Liver (tissue), 9 donors: Measurements from ENCODE around the gene TMEM212. TPM values are rescaled to one million over a fixed set of nuclear protein-coding genes. Genes with fewer than 3 reads are reported as not detected.

Experiments used
- DNase-seq: peaks from one replicate; pipeline ENCODE4 v3.0.0-alpha.2; 2017; ENCODE audit warnings: low spot score
- H3K27ac ChIP-seq, 2 donors: one replicate each; pipeline ENCODE4 v1.7.0; 2013; ENCODE audit warnings: inconsistent platforms in 2 of 2, low read length in 2 of 2, control low read depth in 1 of 2, low read depth in 1 of 2, mild to moderate bottlenecking in 1 of 2
- H3K27me3 ChIP-seq, 4 donors: one replicate each; pipeline versions ENCODE4 v1.6.1 to v1.7.0; 2013; ENCODE audit warnings: low read length in 3 of 4, inconsistent platforms in 1 of 4, mild to moderate bottlenecking in 1 of 4, moderate library complexity in 1 of 4; ENCODE audit not compliant: control insufficient read depth in 4 of 4, insufficient read depth in 4 of 4
- H3K36me3 ChIP-seq, 4 donors: one replicate each; pipeline versions ENCODE4 v1.6.1 to v1.7.0; 2013; ENCODE audit warnings: low read length in 3 of 4, mild to moderate bottlenecking in 3 of 4, low read depth in 1 of 4, moderate library complexity in 1 of 4; ENCODE audit not compliant: control insufficient read depth in 4 of 4, insufficient read depth in 3 of 4
- H3K4me1 ChIP-seq, 4 donors: one replicate each; pipeline versions ENCODE4 v1.6.1 to v1.7.0; 2013; ENCODE audit warnings: low read length in 3 of 4, mild to moderate bottlenecking in 3 of 4, moderate library complexity in 1 of 4; ENCODE audit not compliant: control insufficient read depth in 4 of 4, insufficient read depth in 4 of 4
- H3K4me3 ChIP-seq, 3 donors: one replicate each; pipeline versions ENCODE4 v1.6.1 to v1.7.0; 2013; ENCODE audit warnings: low read length in 3 of 3, control low read depth in 1 of 3, low read depth in 1 of 3, mild to moderate bottlenecking in 1 of 3
- H3K9ac ChIP-seq, 2 donors: one replicate each; pipeline ENCODE4 v1.7.0; 2013; ENCODE audit warnings: low read length in 2 of 2, mild to moderate bottlenecking in 2 of 2, moderate library complexity in 2 of 2, control low read depth in 1 of 2, low read depth in 1 of 2
- H3K9me3 ChIP-seq, 4 donors: one replicate each; pipeline versions ENCODE4 v1.6.1 to v1.7.0; 2013; ENCODE audit warnings: low read length in 3 of 4; ENCODE audit not compliant: control insufficient read depth in 4 of 4
- EGR1 ChIP-seq, 2 donors: IDR thresholded peaks; 2 replicates each; pipeline ENCODE4 v1.6.1; 2016 to 2018; ENCODE audit warnings: antibody characterized with exemption in 2 of 2, low read depth in 2 of 2
- FOXA1 ChIP-seq: IDR thresholded peaks from 2 replicates; pipeline ENCODE4 v1.6.1; 2016; ENCODE audit warnings: antibody characterized with exemption
- FOXA2 ChIP-seq: IDR thresholded peaks from 2 replicates; pipeline ENCODE4 v1.6.1; 2016; ENCODE audit warnings: antibody characterized with exemption
- GABPA ChIP-seq, 2 donors: IDR thresholded peaks in 1 of 2; conservative IDR thresholded peaks in 1 of 2; 2 replicates each; pipeline ENCODE4 v1.6.1; 2016; ENCODE audit warnings: antibody characterized with exemption in 2 of 2, mild to moderate bottlenecking in 1 of 2, moderate library complexity in 1 of 2
- HNF4A ChIP-seq, 2 donors: conservative IDR thresholded peaks; 2 replicates each; pipeline ENCODE4 v1.6.1; 2016; ENCODE audit warnings: antibody characterized with exemption in 2 of 2, mild to moderate bottlenecking in 2 of 2
- HNF4G ChIP-seq: IDR thresholded peaks from 2 replicates; pipeline ENCODE4 v1.6.1; 2016; ENCODE audit warnings: antibody characterized with exemption
- JUND ChIP-seq, 2 donors: IDR thresholded peaks; 2 replicates each; pipeline ENCODE4 v1.6.1; 2016; ENCODE audit warnings: antibody characterized with exemption in 2 of 2
- NR2F2 ChIP-seq: IDR thresholded peaks from 2 replicates; pipeline ENCODE4 v1.6.1; 2016; ENCODE audit warnings: antibody characterized with exemption
- RAD21 ChIP-seq, 2 donors: IDR thresholded peaks; 2 replicates each; pipeline ENCODE4 v1.6.1; 2016; ENCODE audit warnings: antibody characterized with exemption in 2 of 2, mild to moderate bottlenecking in 2 of 2
- RXRA ChIP-seq, 2 donors: IDR thresholded peaks; 2 replicates each; pipeline ENCODE4 v1.6.1; 2017 to 2018; ENCODE audit warnings: antibody characterized with exemption in 2 of 2, mild to moderate bottlenecking in 1 of 2
- SP1 ChIP-seq: IDR thresholded peaks from 2 replicates; pipeline ENCODE4 v1.6.1; 2018; ENCODE audit warnings: antibody characterized with exemption, mild to moderate bottlenecking
- TAF1 ChIP-seq: conservative IDR thresholded peaks from 2 replicates; pipeline ENCODE4 v1.6.1; 2016; ENCODE audit warnings: antibody characterized with exemption, mild to moderate bottlenecking
- YY1 ChIP-seq: IDR thresholded peaks from 2 replicates; pipeline ENCODE4 v1.6.1; 2016; ENCODE audit warnings: antibody characterized with exemption, mild to moderate bottlenecking
- WGBS: extraction: QIAGEN DNeasy Blood & Tissue Kit; methylation state at CpG from one replicate; pipeline ENCODE4 v1.1.7; 2013; 5-methylcytosine and 5-hydroxymethylcytosine counted together
- polyA plus RNA-seq, 2 donors: library from polyadenylated mRNA; stranded (reverse) in 1 of 2; unstranded in 1 of 2; fragments of 200-250 nt in 1 of 2; fragments of >200 nt in 1 of 2; fragmentation: Nextera tagmentation in 1 of 2; extraction: Ambion mirVana in 1 of 2; gene quantifications; one replicate each; pipeline versions ENCODE4 v1.2.1 to v1.2.3, GENCODE V29; 2013 to 2015
- total RNA-seq, 2 donors: library from RNA; depleted of rRNA; stranded (reverse); fragments of >200 nt; gene quantifications; one replicate each; pipeline ENCODE4 v1.2.3, GENCODE V29; 2014
- TF ChIP-seq, protein P1 (sequence below): fragments of 150-350 bp; IDR thresholded peaks from 2 replicates; pipeline ENCODE4 v1.5.1; 2017; ENCODE audit warnings: improper control_type of control experiment, low read depth, low read length; ENCODE audit not compliant: missing input control
- TF ChIP-seq, protein P2 (sequence below): IDR thresholded peaks from 2 replicates; pipeline ENCODE4 v1.6.1; 2016; ENCODE audit warnings: antibody characterized with exemption, mild to moderate bottlenecking
- TF ChIP-seq, protein P3 (sequence below): IDR thresholded peaks from 2 replicates; pipeline ENCODE4 v1.6.1; 2016; ENCODE audit warnings: antibody characterized with exemption
- TF ChIP-seq, protein P4 (sequence below): IDR thresholded peaks from 2 replicates; pipeline ENCODE4 v1.6.1; 2016; ENCODE audit warnings: antibody characterized with exemption
- donor health status: healthy.
- donor health status: healthy.
- donor health status: healthy.
- donor health status: healthy.
- donor health status: healthy.

TMEM212 gene
- total and polyA plus RNA-seq, 4 donors, result not detected

DNA sequence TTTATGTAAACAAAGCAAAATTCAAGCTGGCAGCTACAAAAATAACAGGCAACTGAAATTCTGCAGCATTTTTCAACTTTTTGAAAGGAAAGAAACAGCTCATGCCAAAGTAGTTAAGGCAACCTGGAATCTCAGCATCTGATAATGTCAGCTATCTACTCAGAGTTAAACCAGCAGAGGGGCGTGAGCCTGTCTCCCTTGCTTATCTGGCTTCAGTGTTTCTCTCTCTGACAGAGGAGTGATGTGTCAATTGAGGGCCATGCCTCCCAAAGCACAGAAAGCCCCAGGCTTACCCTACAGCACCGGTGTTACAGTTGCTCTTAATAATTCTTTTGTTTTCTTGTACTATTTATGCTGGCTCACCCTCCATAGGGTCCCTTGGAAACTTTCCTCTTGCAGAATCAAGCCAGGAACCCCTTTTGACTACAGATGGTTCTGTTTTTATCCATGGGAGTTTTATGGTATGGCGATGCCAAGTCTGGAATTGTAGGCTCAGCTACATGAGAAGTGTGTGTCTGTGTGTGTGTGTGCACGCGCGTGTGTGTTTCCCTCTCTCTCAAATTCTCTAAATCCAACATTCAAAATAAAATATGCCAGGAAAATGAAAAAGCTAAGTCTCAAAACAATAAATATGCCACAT, 7.3 kb downstream of the TMEM212 start:
- no peak overlapping the region for H3K9ac ChIP-seq
- TF ChIP-seq RXRA (IDR thresholded peaks at IDR 0.05), result no peak
- TF ChIP-seq HNF4G, result no peak
- no peaks in the 10 kb centered on the region for H3K36me3 ChIP-seq
- H3K27me3 ChIP-seq, result no peaks in the 10 kb centered on the region
- DNase-seq, result no peak
- H3K9me3 ChIP-seq, result peaks cover 0 to 2% (median 0%) of the 10 kb centered on the region in 4 donors
- 89% methylated on average over 6 of the region's 6 CpGs for WGBS
- no peak overlapping the region for H3K27ac ChIP-seq
- peaks cover 0 to 2% (median 0%) of the 10 kb centered on the region in 4 donors for H3K4me1 ChIP-seq
- H3K4me3 ChIP-seq, result no peak overlapping the region

DNA sequence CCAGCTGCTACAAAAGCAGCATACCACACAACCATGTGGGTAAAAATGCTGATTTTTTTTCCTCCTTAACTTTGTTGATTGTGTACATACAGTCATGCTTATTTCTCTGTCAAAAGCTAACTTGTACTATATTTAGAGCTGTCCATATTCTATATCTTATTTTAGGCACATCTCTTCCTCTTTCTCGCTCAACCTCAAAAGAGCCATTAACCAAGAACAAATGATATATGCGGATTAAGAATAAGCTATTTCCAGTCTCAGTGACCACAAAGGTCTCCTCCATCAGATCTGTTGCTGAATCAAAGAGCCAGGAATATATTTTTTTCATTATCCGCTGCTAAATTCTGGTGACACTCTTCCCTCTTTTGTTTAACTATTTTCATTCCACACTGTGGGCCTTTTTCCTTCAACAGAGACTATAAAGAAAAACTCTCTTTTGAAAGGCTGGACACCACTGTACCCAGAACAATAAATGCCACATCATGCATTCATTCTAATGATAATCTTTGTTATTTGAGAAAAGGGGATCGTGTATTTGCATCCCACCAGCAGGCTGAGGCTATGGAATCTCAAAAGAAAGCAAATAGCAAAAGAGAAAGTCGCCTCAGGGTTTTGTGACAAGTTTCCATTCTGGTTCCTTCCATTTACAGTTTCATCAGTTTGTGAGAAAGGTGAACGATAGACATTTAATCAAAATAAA, 8.0 kb downstream of the TMEM212 start:
- no peak overlapping the region for H3K9ac ChIP-seq
- DNase-seq, result no peak
- H3K27ac ChIP-seq, result no peak overlapping the region
- no peaks in the 10 kb centered on the region for H3K36me3 ChIP-seq
- WGBS, result 88% methylated on average over 6 of the region's 6 CpGs
- TF ChIP-seq FOXA1, result no peak
- TF ChIP-seq, protein P1, sequence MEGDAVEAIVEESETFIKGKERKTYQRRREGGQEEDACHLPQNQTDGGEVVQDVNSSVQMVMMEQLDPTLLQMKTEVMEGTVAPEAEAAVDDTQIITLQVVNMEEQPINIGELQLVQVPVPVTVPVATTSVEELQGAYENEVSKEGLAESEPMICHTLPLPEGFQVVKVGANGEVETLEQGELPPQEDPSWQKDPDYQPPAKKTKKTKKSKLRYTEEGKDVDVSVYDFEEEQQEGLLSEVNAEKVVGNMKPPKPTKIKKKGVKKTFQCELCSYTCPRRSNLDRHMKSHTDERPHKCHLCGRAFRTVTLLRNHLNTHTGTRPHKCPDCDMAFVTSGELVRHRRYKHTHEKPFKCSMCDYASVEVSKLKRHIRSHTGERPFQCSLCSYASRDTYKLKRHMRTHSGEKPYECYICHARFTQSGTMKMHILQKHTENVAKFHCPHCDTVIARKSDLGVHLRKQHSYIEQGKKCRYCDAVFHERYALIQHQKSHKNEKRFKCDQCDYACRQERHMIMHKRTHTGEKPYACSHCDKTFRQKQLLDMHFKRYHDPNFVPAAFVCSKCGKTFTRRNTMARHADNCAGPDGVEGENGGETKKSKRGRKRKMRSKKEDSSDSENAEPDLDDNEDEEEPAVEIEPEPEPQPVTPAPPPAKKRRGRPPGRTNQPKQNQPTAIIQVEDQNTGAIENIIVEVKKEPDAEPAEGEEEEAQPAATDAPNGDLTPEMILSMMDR, result no peak
- no peak for TF ChIP-seq RAD21 (IDR thresholded peaks at IDR 0.05)
- TF ChIP-seq HNF4A (conservative IDR thresholded peaks at IDR 0.05), result no peak
- TF ChIP-seq TAF1, result no peak
- no peak for TF ChIP-seq RXRA (IDR thresholded peaks at IDR 0.05)
- TF ChIP-seq, protein P2, sequence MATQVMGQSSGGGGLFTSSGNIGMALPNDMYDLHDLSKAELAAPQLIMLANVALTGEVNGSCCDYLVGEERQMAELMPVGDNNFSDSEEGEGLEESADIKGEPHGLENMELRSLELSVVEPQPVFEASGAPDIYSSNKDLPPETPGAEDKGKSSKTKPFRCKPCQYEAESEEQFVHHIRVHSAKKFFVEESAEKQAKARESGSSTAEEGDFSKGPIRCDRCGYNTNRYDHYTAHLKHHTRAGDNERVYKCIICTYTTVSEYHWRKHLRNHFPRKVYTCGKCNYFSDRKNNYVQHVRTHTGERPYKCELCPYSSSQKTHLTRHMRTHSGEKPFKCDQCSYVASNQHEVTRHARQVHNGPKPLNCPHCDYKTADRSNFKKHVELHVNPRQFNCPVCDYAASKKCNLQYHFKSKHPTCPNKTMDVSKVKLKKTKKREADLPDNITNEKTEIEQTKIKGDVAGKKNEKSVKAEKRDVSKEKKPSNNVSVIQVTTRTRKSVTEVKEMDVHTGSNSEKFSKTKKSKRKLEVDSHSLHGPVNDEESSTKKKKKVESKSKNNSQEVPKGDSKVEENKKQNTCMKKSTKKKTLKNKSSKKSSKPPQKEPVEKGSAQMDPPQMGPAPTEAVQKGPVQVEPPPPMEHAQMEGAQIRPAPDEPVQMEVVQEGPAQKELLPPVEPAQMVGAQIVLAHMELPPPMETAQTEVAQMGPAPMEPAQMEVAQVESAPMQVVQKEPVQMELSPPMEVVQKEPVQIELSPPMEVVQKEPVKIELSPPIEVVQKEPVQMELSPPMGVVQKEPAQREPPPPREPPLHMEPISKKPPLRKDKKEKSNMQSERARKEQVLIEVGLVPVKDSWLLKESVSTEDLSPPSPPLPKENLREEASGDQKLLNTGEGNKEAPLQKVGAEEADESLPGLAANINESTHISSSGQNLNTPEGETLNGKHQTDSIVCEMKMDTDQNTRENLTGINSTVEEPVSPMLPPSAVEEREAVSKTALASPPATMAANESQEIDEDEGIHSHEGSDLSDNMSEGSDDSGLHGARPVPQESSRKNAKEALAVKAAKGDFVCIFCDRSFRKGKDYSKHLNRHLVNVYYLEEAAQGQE, result no peak
- TF ChIP-seq SP1, result no peak
- TF ChIP-seq, protein P3, sequence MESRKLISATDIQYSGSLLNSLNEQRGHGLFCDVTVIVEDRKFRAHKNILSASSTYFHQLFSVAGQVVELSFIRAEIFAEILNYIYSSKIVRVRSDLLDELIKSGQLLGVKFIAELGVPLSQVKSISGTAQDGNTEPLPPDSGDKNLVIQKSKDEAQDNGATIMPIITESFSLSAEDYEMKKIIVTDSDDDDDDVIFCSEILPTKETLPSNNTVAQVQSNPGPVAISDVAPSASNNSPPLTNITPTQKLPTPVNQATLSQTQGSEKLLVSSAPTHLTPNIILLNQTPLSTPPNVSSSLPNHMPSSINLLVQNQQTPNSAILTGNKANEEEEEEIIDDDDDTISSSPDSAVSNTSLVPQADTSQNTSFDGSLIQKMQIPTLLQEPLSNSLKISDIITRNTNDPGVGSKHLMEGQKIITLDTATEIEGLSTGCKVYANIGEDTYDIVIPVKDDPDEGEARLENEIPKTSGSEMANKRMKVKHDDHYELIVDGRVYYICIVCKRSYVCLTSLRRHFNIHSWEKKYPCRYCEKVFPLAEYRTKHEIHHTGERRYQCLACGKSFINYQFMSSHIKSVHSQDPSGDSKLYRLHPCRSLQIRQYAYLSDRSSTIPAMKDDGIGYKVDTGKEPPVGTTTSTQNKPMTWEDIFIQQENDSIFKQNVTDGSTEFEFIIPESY, result no peak
- TF ChIP-seq EGR1 (IDR thresholded peaks at IDR 0.05; ENCODE audit: low read depth in 2 of 2), result no peak
- TF ChIP-seq JUND (IDR thresholded peaks at IDR 0.05), result no peak
- no peak for TF ChIP-seq FOXA2
- TF ChIP-seq, protein P4, sequence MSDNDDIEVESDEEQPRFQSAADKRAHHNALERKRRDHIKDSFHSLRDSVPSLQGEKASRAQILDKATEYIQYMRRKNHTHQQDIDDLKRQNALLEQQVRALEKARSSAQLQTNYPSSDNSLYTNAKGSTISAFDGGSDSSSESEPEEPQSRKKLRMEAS, result no peak
- TF ChIP-seq NR2F2, result no peak
- no peak for TF ChIP-seq GABPA (IDR thresholded peaks at IDR 0.05 in 1 of 2, conservative IDR thresholded peaks at IDR 0.05 in 1 of 2)
- no peak for TF ChIP-seq YY1
- H3K4me3 ChIP-seq, result no peak overlapping the region
- no peaks in the 10 kb centered on the region for H3K27me3 ChIP-seq
- peaks cover 0 to 2% (median 0%) of the 10 kb centered on the region in 4 donors for H3K4me1 ChIP-seq
- peaks cover 0 to 2% (median 0%) of the 10 kb centered on the region in 4 donors for H3K9me3 ChIP-seq
